HFF-Myc (cell line): ENCODE results near the gene PADI2.

Experiments
- DNase-seq: peaks from one replicate; pipeline ENCODE4 v3.0.0-alpha.2; 2011; ENCODE audit warnings: low read depth; ENCODE audit errors: extremely low read depth
- H3K4me3 ChIP-seq: replicated peaks from 2 replicates; pipeline ENCODE4 v1.5.1; 2011; ENCODE audit warnings: low read depth, mild to moderate bottlenecking, control low read depth, low read length
- CTCF ChIP-seq: IDR thresholded peaks from 2 replicates; pipeline ENCODE4 v1.5.1; 2012; ENCODE audit warnings: mild to moderate bottlenecking, low read depth, low read length, control low read depth; ENCODE audit errors: missing control alignments

PADI2 gene

DNA sequence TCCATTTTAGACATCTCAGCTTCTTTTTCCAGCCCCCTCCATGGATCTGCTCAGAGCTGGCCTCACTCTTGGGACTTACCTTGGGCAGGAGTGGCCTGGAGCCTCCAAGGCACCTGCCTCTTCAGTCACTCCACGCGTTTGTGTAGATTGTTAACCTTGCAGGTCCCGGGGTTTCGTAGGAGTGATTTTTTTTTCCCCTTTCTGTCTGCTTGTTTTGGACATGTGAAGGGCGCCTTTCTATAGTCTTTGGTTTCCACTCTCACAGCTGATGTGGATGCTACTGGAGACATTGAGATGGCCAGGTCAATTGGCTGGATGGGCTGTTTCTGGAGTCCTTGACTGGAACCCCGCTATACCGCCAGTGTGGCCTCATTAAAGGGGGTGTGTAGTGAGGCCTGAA is 63.5 kb downstream of the PADI2 start:
- DNase-seq, result no peak
- TF ChIP-seq CTCF, result no peak
- no peak overlapping the region for H3K4me3 ChIP-seq

DNA sequence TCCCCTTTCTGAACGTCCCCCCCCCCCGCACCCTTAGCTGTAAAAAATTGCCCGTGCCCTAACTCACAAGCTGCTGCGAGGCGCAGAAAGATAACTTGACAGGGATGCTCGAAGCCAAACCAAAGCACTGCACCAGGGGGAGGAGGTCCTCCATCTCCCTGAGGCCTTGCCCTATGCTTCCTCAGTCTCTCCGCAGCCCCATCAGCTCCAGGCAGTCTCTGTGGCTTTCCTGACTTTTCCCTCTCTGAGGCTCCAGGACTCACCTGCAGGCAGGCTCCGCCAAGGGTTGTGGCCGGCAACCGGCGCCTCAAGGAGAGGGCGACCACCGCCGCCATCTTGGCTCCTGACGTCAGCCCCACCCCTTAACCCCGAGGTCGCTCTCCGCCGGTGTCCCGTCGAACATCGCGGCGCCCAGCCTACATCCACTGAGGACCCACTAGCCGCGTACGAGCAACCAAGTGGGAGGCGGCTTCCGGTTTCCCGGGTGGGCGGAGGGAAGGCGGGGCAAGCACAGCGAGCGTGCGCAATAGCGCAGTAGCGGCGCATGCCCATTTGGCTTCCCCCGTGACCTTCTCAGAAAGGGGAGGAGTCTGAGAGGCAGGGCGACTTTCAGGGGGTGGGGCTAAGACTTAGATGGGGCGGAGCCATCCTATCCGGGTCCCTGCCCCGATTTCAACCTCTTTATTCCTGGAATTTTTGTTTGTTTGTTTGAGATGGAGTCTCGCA is 65.4 kb downstream of the PADI2 start, which contains the start of gene SDHB:
Gene SDHB, minus strand, starts transcription at position 348 of the 726 bp plus-strand sequence. Its CDS starts 13 bp downstream, at position 335.
- peak within 1 kb of the TSS; percentile 84 for H3K4me3 ChIP-seq
- no peak for TF ChIP-seq CTCF
- DNase-seq, result peak; percentile 96

DNA sequence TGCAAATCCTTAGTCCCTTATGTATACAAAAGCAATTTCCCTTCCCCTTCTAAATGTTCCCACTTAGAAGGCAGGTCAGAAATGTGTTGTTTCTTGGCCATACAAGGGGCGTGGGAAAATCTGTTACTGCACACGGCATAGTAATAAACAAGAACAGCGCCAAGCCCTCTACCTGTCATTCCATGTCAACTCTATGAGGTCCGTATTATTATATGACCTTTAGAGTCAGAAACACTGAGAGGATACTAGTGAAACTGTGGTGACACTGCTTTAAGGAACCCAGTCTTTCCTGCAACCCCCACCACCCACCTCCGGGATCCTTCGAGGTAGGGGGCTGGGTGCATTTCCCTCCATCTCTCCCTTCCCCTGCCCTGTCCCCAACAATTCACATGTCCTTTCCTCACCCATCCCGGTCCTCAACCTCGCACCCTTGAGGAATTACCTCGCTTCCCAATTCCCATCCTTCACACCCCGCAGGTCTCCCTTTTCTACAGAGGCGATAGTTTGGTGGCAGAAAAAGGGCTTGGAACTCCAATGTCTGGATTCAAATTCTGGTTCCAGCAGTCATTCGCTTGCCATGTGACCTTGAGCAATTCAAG is 66.1 kb downstream of the PADI2 start:
- no peak for TF ChIP-seq CTCF
- peak overlapping the region; percentile 84 for H3K4me3 ChIP-seq
- no peak for DNase-seq

DNA sequence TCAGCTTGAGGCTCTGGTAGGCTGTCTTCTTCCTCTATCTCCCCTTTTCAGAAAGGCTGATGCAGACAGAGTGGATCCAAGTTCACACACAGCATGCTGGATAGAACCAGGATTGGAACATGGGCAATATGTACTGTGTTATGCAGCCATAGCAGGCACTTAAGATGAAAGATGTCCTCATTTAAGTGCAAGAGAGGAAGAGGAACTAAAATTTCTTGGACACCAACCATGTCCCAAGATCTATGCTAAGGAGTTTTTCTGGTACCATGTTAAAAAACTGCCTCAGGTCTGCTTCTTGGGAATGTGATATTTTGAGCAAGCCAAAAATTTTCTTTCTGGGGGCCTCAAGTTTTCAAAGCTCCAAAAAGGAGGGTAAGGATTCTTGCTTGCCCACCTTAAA is 66.6 kb downstream of the PADI2 start:
- DNase-seq, result no peak
- no peak for TF ChIP-seq CTCF
- peak overlapping the region; percentile 84 for H3K4me3 ChIP-seq

- DNase-seq, result no peak
- TF ChIP-seq CTCF, result no peak
- peak overlapping the region; percentile 84 for H3K4me3 ChIP-seq
Observed at GRCh38 chr1:17052038-17052437, 67.2 kb downstream of the PADI2 start.

GRCh38 chr1:17047924-17048323 is 71.3 kb downstream of the PADI2 start:
- DNase-seq, result no peak
- TF ChIP-seq CTCF, result no peak
- no peak overlapping the region for H3K4me3 ChIP-seq
